ENCODE measurements around the gene C3orf22.

DNA sequence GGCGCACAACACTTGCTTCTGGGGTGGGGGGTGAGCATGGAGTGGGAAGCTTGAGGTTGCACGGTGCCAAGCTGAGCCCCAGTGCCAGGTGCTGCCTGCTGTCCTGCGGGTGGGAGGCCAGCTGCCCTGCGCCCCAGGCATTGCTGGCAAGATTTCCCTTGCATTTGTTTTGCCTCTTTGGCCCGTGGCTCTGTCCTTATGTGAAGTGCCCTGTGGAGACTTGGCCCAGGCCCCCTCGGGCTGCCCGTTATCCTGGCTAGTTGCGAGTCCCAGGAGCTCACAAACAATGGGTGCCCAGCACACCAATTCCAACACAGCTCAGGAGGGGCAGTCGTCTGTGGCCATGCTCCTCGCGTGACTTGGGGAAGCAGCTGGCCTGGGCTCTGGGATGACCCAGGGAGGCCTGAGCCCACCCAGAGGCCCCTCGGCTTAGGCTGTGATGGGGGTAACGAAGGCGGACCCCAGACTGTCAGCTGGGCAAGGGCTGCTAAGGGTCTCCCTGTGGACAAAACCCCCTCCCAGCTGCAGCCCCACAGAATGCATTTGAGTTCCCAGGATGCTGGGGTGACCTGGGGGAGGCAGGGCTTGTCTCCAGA lies 5.9 kb downstream of the C3orf22 start:
- TF ChIP-seq POLR2A (IDR thresholded peaks at IDR 0.05) (no peak), EP300 (IDR thresholded peaks at IDR 0.05) (no peak)
- TF ChIP-seq, protein P1, sequence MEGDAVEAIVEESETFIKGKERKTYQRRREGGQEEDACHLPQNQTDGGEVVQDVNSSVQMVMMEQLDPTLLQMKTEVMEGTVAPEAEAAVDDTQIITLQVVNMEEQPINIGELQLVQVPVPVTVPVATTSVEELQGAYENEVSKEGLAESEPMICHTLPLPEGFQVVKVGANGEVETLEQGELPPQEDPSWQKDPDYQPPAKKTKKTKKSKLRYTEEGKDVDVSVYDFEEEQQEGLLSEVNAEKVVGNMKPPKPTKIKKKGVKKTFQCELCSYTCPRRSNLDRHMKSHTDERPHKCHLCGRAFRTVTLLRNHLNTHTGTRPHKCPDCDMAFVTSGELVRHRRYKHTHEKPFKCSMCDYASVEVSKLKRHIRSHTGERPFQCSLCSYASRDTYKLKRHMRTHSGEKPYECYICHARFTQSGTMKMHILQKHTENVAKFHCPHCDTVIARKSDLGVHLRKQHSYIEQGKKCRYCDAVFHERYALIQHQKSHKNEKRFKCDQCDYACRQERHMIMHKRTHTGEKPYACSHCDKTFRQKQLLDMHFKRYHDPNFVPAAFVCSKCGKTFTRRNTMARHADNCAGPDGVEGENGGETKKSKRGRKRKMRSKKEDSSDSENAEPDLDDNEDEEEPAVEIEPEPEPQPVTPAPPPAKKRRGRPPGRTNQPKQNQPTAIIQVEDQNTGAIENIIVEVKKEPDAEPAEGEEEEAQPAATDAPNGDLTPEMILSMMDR (IDR thresholded peaks at IDR 0.05), result no peak

Data from gastroesophageal sphincter (tissue), 3 donors.